Natural killer cell (primary cell): ENCODE measurements around the gene UGT1A3. TPM values are rescaled to one million over a fixed set of nuclear protein-coding genes. Genes with fewer than 3 reads are reported as not detected.
"Not testable (repeated sequence)": the region's sequence is repeated elsewhere in the genome, so short reads cannot be mapped to it uniquely, and the experiment has no call there.

Source experiments
- ATAC-seq, 3 donors: fragments of 150-1000 bp in 2 of 3; fragments of 200-7000 bp in 1 of 3; cut with Tn5 transposase; 1 replicate in 1 of 3; 2 replicates in 2 of 3; pipeline ENCODE4 v1.10.0; 2021; ENCODE audit warnings: mild to moderate bottlenecking in 2 of 3, moderate library complexity in 2 of 3
- DNase-seq, 2 donors: peaks; one replicate each; pipeline versions ENCODE4 v3.0.0 to v3.0.0-alpha.2; 2013 to 2021; ENCODE audit warnings: mixed read lengths in 1 of 2
- H3K27ac ChIP-seq: one replicate; pipeline ENCODE4 v1.5.1; 2013; ENCODE audit warnings: mild to moderate bottlenecking, low read length
- H3K27me3 ChIP-seq: one replicate; pipeline ENCODE4 v1.6.1; 2013; ENCODE audit warnings: low read length; ENCODE audit not compliant: control insufficient read depth, insufficient read depth
- H3K36me3 ChIP-seq: one replicate; pipeline ENCODE4 v1.6.1; 2013; ENCODE audit warnings: low read length; ENCODE audit not compliant: control insufficient read depth, insufficient read depth
- H3K4me1 ChIP-seq: one replicate; pipeline ENCODE4 v1.6.1; 2013; ENCODE audit warnings: low read length; ENCODE audit not compliant: control insufficient read depth, insufficient read depth
- H3K4me3 ChIP-seq: one replicate; pipeline ENCODE4 v1.5.1; 2013; ENCODE audit warnings: low read length
- H3K9me3 ChIP-seq: one replicate; pipeline ENCODE4 v1.6.1; 2013; ENCODE audit warnings: low read length; ENCODE audit not compliant: control insufficient read depth, insufficient read depth
- H3K27ac Mint-ChIP-seq, 2 donors: one replicate each; pipeline ENCODE4 v1.8.0; 2022; ENCODE audit warnings: mild to moderate bottlenecking in 2 of 2, mixed read lengths in 2 of 2, moderate library complexity in 1 of 2
- H3K27me3 Mint-ChIP-seq, 2 donors: one replicate each; pipeline ENCODE4 v1.8.0; 2022; ENCODE audit warnings: low read depth in 2 of 2, mixed read lengths in 2 of 2
- H3K36me3 Mint-ChIP-seq: one replicate; pipeline ENCODE4 v1.8.0; 2022; ENCODE audit warnings: mixed read lengths
- H3K4me1 Mint-ChIP-seq, 2 donors: one replicate each; pipeline ENCODE4 v1.8.0; 2022; ENCODE audit warnings: mixed read lengths in 2 of 2
- H3K4me3 Mint-ChIP-seq: one replicate; pipeline ENCODE4 v1.8.0; 2022; ENCODE audit warnings: mild to moderate bottlenecking, moderate library complexity, mixed read lengths
- H3K9me3 Mint-ChIP-seq, 2 donors: one replicate each; pipeline ENCODE4 v1.8.0; 2022; ENCODE audit warnings: mixed read lengths in 2 of 2
- CTCF ChIP-seq: fragments of 200-600 bp; IDR thresholded peaks from one replicate; pipeline ENCODE4 v1.8.0; 2022; ENCODE audit warnings: antibody characterized with exemption
- WGBS: methylation state at CpG from one replicate; pipeline ENCODE4 v1.1.7; 2013; ENCODE audit warnings: missing lambda C conversion rate; ENCODE audit not compliant: insufficient coverage; 5-methylcytosine and 5-hydroxymethylcytosine counted together
- intact Hi-C: fragments of 100-400 bp; cut with micrococcal nuclease; formaldehyde crosslinking; loops from one replicate; pipeline ENCODE4 v1.14.2; 2022
- total RNA-seq, 4 donors: library from RNA; stranded (reverse); fragments of 120-200 nt in 1 of 4; gene quantifications; one replicate each; pipeline versions ENCODE4 v1.2.3 to v1.2.4, GENCODE V29; 2013 to 2022

The UGT1A3 gene
- total RNA-seq, 3 donors from 2014 or later (not counting 1 experiment from before 2014, with no cell fraction given): not detected

GRCh38 chr2:233746475-233747282 is 17.8 kb downstream of the UGT1A3 start:
- peaks cover 9% of the 10 kb centered on the region for H3K36me3 Mint-ChIP-seq

GRCh38 chr2:233747283-233747544 is 18.4 kb downstream of the UGT1A3 start:
- Mint-ChIP-seq H3K4me3 (no peak overlapping the region), H3K36me3 (peaks cover 9% of the 10 kb centered on the region), H3K27ac (no peak overlapping the region), H3K4me1 (no peaks in the 10 kb centered on the region), H3K27me3 (peaks cover 29 to 41% of the 10 kb centered on the region in 2 donors), H3K9me3 (no peaks in the 10 kb centered on the region)
- intact Hi-C loops: no loop called here
- peaks cover 4% of the 10 kb centered on the region for H3K27me3 ChIP-seq
- 97% methylated on average over 6 of the region's 6 CpGs for WGBS
- H3K27ac ChIP-seq: no peak overlapping the region
- no peak overlapping the region for H3K4me3 ChIP-seq
- no peak for TF ChIP-seq CTCF
- H3K36me3 ChIP-seq: no peaks in the 10 kb centered on the region
- no peak for DNase-seq
- peaks cover 10% of the 10 kb centered on the region for H3K9me3 ChIP-seq
- H3K4me1 ChIP-seq: no peaks in the 10 kb centered on the region
- no peak for ATAC-seq

More at GRCh38 chr2:233746475-233747282, 17.8 kb downstream of the UGT1A3 start:
- no peak for ATAC-seq
- Histone ChIP-seq H3K4me3 (no peak overlapping the region), H3K27ac (no peak overlapping the region), H3K27me3 (peaks cover 4% of the 10 kb centered on the region), H3K36me3 (no peaks in the 10 kb centered on the region), H3K4me1 (no peaks in the 10 kb centered on the region), H3K9me3 (peaks cover 10% of the 10 kb centered on the region)
- no peak for DNase-seq
- Mint-ChIP-seq H3K4me1 (no peaks in the 10 kb centered on the region), H3K4me3 (no peak overlapping the region), H3K9me3 (no peaks in the 10 kb centered on the region), H3K27ac (no peak overlapping the region), H3K27me3 (peaks cover 27 to 41% of the 10 kb centered on the region in 2 donors)
- intact Hi-C loops: no loop called here
- TF ChIP-seq CTCF: no peak
- 85% methylated on average over 10 of the region's 10 CpGs for WGBS

- peaks cover 32 to 52% of the 10 kb centered on the region in 2 donors for H3K27me3 Mint-ChIP-seq
- peak in 1 of 3 donors; percentile 17 for ATAC-seq
- H3K27ac Mint-ChIP-seq, H3K9me3 Mint-ChIP-seq, DNase-seq, H3K4me1 ChIP-seq, H3K4me3 ChIP-seq, H3K4me3 Mint-ChIP-seq, H3K4me1 Mint-ChIP-seq, H3K36me3 Mint-ChIP-seq, intact Hi-C loops, H3K27ac ChIP-seq, H3K36me3 ChIP-seq, H3K27me3 ChIP-seq: not testable (repeated sequence)
- peaks cover 10% of the 10 kb centered on the region for H3K9me3 ChIP-seq
- 92% methylated on average over 1 of the region's 2 CpGs for WGBS
Observed at GRCh38 chr2:233750689-233751088, 21.8 kb downstream of the UGT1A3 start.

GRCh38 chr2:233751212-233752009 is 22.6 kb downstream of the UGT1A3 start:
- H3K4me3 ChIP-seq: not testable (repeated sequence)

More at GRCh38 chr2:233751212-233752009, 22.6 kb downstream of the UGT1A3 start:
- H3K27me3 ChIP-seq, H3K4me1 ChIP-seq, H3K27ac Mint-ChIP-seq, H3K4me3 Mint-ChIP-seq, H3K9me3 Mint-ChIP-seq, H3K4me1 Mint-ChIP-seq, ATAC-seq, H3K36me3 Mint-ChIP-seq, H3K27ac ChIP-seq, intact Hi-C loops, DNase-seq, H3K36me3 ChIP-seq: not testable (repeated sequence)
- H3K27me3 Mint-ChIP-seq: peaks cover 31 to 49% of the 10 kb centered on the region in 2 donors
- WGBS: 69% methylated on average over 2 of the region's 2 CpGs
- H3K9me3 ChIP-seq: peaks cover 10% of the 10 kb centered on the region
